ENCODE measurements around the gene CCDC106. TPM values are rescaled to one million over a fixed set of nuclear protein-coding genes. Genes with fewer than 3 reads are reported as not detected.

The CCDC106 gene
- total and polyA plus RNA-seq, 2 donors from 2014 or later, result 22.7 to 51.9 TPM

DNA sequence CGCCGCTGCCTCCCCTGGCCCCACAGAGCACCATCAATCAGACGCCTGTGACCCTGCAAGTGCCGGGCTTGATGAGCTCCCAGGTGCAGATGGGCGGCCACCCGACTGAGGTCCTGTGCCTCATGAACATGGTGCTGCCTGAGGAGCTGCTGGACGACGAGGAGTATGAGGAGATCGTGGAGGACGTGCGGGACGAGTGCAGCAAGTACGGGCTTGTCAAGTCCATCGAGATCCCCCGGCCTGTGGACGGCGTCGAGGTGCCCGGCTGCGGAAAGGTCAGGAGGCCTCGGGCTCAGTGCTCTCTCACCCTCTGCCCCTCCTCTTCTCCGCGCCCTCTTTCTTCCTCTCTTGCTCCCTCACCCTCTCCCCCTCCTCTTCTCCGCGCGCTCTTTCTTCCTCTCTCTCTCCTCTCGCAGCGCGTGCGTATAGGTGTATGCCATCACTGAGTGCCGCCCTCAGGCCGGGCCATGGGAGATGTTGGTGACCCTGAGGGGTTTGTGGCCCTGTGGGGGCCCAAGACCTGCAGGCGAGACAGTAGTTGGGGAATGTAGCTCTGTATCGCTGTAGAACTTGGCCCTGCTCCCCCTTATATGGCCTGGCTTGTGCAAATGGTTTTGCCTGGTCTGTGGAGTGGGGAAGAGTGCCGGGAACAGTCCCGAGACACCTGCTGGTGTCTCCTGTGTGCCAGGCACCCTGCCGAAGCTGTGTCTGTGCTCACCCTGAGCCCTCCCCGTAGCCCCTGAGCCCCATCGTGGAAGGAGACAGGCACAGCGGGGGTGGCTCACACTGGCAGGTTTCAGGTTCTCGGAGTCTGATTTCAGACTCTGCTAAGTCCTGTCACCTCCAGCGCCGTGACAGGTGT lies 21.6 kb downstream of the CCDC106 start:
- peak in 1 of 5 donors; percentile 64 for DNase-seq
- peaks cover 0 to 8% (median 6%) of the 10 kb centered on the region in 3 donors for H3K4me1 ChIP-seq (ENCODE audit: control insufficient read depth in 2 of 3, insufficient read depth in 2 of 3, low read depth in 1 of 3, low read length in 3 of 3)
- no peak for FAIRE-seq
- no peaks in the 10 kb centered on the region for H3K9me3 ChIP-seq (ENCODE audit: control insufficient read depth in 2 of 3, insufficient read depth in 1 of 3, low read length in 3 of 3)
- H3K4me3 ChIP-seq (ENCODE audit: low read length in 3 of 3), result no peak overlapping the region
- no peak overlapping the region for H3K9ac ChIP-seq (ENCODE audit: low read length in 3 of 3)
- no peaks in the 10 kb centered on the region for H3K27me3 ChIP-seq (ENCODE audit: control insufficient read depth, insufficient read depth, low read length)
- TF ChIP-seq CTCF (IDR thresholded peaks at IDR 0.05; ENCODE audit: borderline replicate concordance, extremely low read depth, insufficient read depth), result no peak
- H3K27ac ChIP-seq (ENCODE audit: low read depth in 2 of 2, low read length in 2 of 2), result no peak overlapping the region
- peaks cover 0 to 51% (median 32%) of the 10 kb centered on the region in 3 donors for H3K36me3 ChIP-seq (ENCODE audit: control insufficient read depth in 2 of 3, insufficient read depth in 3 of 3, low read length in 3 of 3)
- intact Hi-C loops (cut with DNase I), result no loop called here

- H3K36me3 ChIP-seq (ENCODE audit: control insufficient read depth in 2 of 3, insufficient read depth in 3 of 3, low read length in 3 of 3), result peaks cover 0 to 45% (median 32%) of the 10 kb centered on the region in 3 donors
- H3K27me3 ChIP-seq (ENCODE audit: control insufficient read depth, insufficient read depth, low read length), result no peaks in the 10 kb centered on the region
- peaks cover 0 to 8% (median 6%) of the 10 kb centered on the region in 3 donors for H3K4me1 ChIP-seq (ENCODE audit: control insufficient read depth in 2 of 3, insufficient read depth in 2 of 3, low read depth in 1 of 3, low read length in 3 of 3)
- intact Hi-C loops (cut with DNase I), result no loop called here
- H3K9ac ChIP-seq (ENCODE audit: low read length in 3 of 3), result no peak overlapping the region
- H3K4me3 ChIP-seq (ENCODE audit: low read length in 3 of 3), result no peak overlapping the region
- FAIRE-seq (no peak), DNase-seq (peak in 2 of 5 donors; percentile 38 to 93)
- no peak for TF ChIP-seq CTCF (IDR thresholded peaks at IDR 0.05; ENCODE audit: borderline replicate concordance, extremely low read depth, insufficient read depth)
- no peak overlapping the region for H3K27ac ChIP-seq (ENCODE audit: low read depth in 2 of 2, low read length in 2 of 2)
- no peaks in the 10 kb centered on the region for H3K9me3 ChIP-seq (ENCODE audit: control insufficient read depth in 2 of 3, insufficient read depth in 1 of 3, low read length in 3 of 3)
These were observed 22.5 kb downstream of the CCDC106 start for GRCh38 chr19:55670280-55671053.

DNA sequence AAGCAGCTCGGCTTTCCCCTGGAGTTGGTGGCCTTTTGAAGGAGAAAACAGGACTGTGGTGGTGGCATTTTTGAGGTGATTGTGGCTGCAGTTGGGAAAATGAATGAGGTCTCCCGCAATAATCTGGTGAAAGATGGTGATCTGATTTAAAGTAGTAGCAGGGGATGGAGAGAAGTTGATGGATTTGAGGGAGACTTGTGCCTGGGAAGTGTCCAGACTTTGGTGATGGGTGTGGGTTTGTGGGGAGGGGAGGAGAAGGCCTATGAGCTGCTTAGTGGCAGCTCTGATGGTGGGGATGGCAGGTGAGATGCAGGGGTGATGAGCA lies 23.0 kb downstream of the CCDC106 start:
- FAIRE-seq (no peak), DNase-seq (no peak)
- intact Hi-C loops (cut with DNase I), result no loop called here
- Histone ChIP-seq H3K27ac (ENCODE audit: low read depth in 2 of 2, low read length in 2 of 2) (no peak overlapping the region), H3K9me3 (ENCODE audit: control insufficient read depth in 2 of 3, insufficient read depth in 1 of 3, low read length in 3 of 3) (no peaks in the 10 kb centered on the region), H3K9ac (ENCODE audit: low read length in 3 of 3) (no peak overlapping the region), H3K4me1 (ENCODE audit: control insufficient read depth in 2 of 3, insufficient read depth in 2 of 3, low read depth in 1 of 3, low read length in 3 of 3) (peaks cover 0 to 11% (median 8%) of the 10 kb centered on the region in 3 donors), H3K27me3 (ENCODE audit: control insufficient read depth, insufficient read depth, low read length) (no peaks in the 10 kb centered on the region), H3K4me3 (ENCODE audit: low read length in 3 of 3) (no peak overlapping the region), H3K36me3 (ENCODE audit: control insufficient read depth in 2 of 3, insufficient read depth in 3 of 3, low read length in 3 of 3) (peaks cover 0 to 43% (median 30%) of the 10 kb centered on the region in 3 donors)
- TF ChIP-seq CTCF (IDR thresholded peaks at IDR 0.05; ENCODE audit: borderline replicate concordance, extremely low read depth, insufficient read depth), result no peak
